Tongue (tissue), 2 donors: ENCODE data around the gene ZNF511. TPM values are rescaled to one million over a fixed set of nuclear protein-coding genes. Genes with fewer than 3 reads are reported as not detected.

ENCODE experiments used
- DNase-seq: peaks from one replicate; pipeline ENCODE4 v3.0.0-alpha.2; 2015
- total RNA-seq: library from RNA; depleted of rRNA; stranded (reverse); fragments of >200 nt; gene quantifications from one replicate; pipeline ENCODE4 v1.2.3, GENCODE V29; 2014

ZNF511 gene
- total RNA-seq, 1 donor from 2014 or later, result 27.6 TPM

- DNase-seq, result no peak
Measured at GRCh38 chr10:133292919-133293809, 15.6 kb upstream of the ZNF511 start.

- no peak for DNase-seq
Measured at GRCh38 chr10:133293810-133294119, 14.9 kb upstream of the ZNF511 start.

- no peak for DNase-seq
Measured at GRCh38 chr10:133294189-133294588, 14.5 kb upstream of the ZNF511 start.

GRCh38 chr10:133295426-133296320 lies 13.0 kb upstream of the ZNF511 start:
- no peak for DNase-seq

- no peak for DNase-seq
Measured at GRCh38 chr10:133297504-133297903, 11.2 kb upstream of the ZNF511 start.

GRCh38 chr10:133298466-133298865 lies 10.2 kb upstream of the ZNF511 start:
- no peak for DNase-seq

- DNase-seq, result no peak
Measured at GRCh38 chr10:133299224-133299623, 9.5 kb upstream of the ZNF511 start.

GRCh38 chr10:133299738-133300137 lies 9.0 kb upstream of the ZNF511 start:
- DNase-seq, result no peak

- no peak for DNase-seq
Measured at GRCh38 chr10:133302230-133302629, 6.5 kb upstream of the ZNF511 start.

- no peak for DNase-seq
Measured at GRCh38 chr10:133303206-133303605, 5.5 kb upstream of the ZNF511 start.

- DNase-seq, result no peak
Measured at GRCh38 chr10:133306097-133306476, 2.6 kb upstream of the ZNF511 start.

- no peak for DNase-seq
Measured at GRCh38 chr10:133306941-133307379, 1.8 kb upstream of the ZNF511 start.

- peak; percentile 80 for DNase-seq
Measured at GRCh38 chr10:133307776-133308420, 816 bp upstream of the ZNF511 start.

GRCh38 chr10:133309100-133309719 lies 496 bp downstream of the ZNF511 start:
- peak; percentile 93 for DNase-seq

GRCh38 chr10:133309720-133310398 lies 1.1 kb downstream of the ZNF511 start:
- no peak for DNase-seq

- no peak for DNase-seq
Measured at GRCh38 chr10:133310399-133310755, 1.7 kb downstream of the ZNF511 start.

GRCh38 chr10:133310789-133311188 lies 2.1 kb downstream of the ZNF511 start:
- no peak for DNase-seq

- DNase-seq, result no peak
Measured at GRCh38 chr10:133311570-133311969, 2.9 kb downstream of the ZNF511 start.

- no peak for DNase-seq
Measured at GRCh38 chr10:133312016-133312768, 3.5 kb downstream of the ZNF511 start.

- no peak for DNase-seq
Measured at GRCh38 chr10:133312769-133313145, 4.0 kb downstream of the ZNF511 start.

- no peak for DNase-seq
Measured at GRCh38 chr10:133313192-133313591, 4.5 kb downstream of the ZNF511 start.
